AG10803 (cell line): ENCODE results near the gene LGALSL.

Experiments used
- DNase-seq: peaks from one replicate; pipeline ENCODE4 v3.0.0; 2010; ENCODE audit warnings: low read depth
- H3K4me3 ChIP-seq: 2 replicates; pipeline ENCODE4 v1.5.1; 2011; ENCODE audit warnings: mild to moderate bottlenecking, low read length, control low read depth
- CTCF ChIP-seq: conservative IDR thresholded peaks from 2 replicates; pipeline ENCODE4 v1.5.1; 2011; ENCODE audit warnings: mild to moderate bottlenecking, low read length, control low read depth, inconsistent platforms

LGALSL gene

DNA sequence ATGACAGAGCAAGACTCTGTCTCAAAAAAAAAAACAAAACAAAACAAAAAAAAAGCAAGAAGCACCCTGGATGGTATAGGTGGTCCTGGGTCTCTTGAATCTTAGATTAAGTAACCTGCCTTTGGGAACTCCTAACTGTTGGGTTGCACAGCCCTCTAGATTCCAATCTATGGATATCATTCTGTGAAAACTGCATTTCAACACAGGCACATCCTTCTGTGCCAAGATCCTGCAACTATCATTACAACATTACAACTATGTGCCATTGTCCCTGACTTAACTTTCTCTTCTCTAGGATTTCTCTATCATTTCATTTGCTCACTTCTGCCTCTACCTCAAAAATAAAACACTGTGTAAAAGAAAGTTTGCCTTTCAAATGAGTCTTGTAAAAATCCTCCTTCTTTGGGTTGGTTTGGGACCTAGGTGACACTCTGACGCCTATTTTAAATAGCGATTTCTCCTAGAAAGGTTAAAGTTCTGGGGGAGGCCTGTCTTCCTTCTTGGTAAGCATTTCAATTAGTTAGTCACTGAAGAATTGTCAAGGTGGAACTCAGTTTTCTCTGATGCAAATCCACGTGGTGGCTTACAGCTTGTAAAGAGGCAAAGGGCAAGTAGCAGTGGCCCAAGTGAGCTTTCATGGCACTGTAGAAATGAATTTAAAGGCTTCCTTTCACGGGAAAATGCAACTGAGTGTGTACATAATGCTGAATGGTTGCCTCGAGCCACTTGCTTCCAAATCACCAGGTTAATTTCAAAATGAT is 9.2 kb downstream of the LGALSL start:
- H3K4me3 ChIP-seq, result no peak overlapping the region
- DNase-seq, result peak; percentile 55
- no peak for TF ChIP-seq CTCF

- H3K4me3 ChIP-seq, result no peak overlapping the region
- DNase-seq, result peak; percentile 60
- no peak for TF ChIP-seq CTCF
These were observed 9.8 kb downstream of the LGALSL start for GRCh38 chr2:64463781-64464180.

DNA sequence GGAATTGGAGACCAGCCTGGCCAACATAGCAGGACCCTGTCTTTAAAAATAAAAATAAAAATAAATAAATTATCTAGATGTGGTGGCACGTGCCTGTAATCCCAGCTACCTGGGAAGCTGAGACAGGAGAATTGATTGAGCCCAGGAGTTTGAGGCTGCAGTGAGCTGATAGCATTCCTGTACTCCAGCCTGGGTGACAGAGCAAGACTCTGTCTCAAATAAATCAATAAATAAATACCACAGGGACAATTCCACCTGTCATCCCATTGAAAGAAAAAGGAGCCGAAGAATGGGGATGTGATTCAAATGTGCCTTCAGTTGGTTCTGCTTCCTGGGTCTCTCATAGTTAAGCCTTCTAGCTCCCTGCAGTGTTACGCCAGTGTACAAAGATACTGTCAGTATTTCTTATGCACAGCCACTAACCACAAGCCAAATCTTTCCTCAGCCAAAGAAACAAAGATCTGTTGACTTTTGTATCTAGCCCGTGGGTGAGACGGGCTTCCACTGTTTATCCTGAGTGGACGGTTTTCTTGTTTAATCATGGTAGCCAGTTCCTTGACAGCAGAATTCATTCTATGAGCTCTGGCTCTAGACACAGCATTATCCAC is 12.6 kb downstream of the LGALSL start:
- no peak for TF ChIP-seq CTCF
- H3K4me3 ChIP-seq, result no peak overlapping the region
- no peak for DNase-seq

GRCh38 chr2:64467096-64467843 is 13.3 kb downstream of the LGALSL start:
- no peak for DNase-seq
- H3K4me3 ChIP-seq, result no peak overlapping the region
- TF ChIP-seq CTCF, result no peak

- DNase-seq, result no peak
- TF ChIP-seq CTCF, result no peak
- no peak overlapping the region for H3K4me3 ChIP-seq
These were observed 15.3 kb downstream of the LGALSL start for GRCh38 chr2:64469261-64469660.

DNA sequence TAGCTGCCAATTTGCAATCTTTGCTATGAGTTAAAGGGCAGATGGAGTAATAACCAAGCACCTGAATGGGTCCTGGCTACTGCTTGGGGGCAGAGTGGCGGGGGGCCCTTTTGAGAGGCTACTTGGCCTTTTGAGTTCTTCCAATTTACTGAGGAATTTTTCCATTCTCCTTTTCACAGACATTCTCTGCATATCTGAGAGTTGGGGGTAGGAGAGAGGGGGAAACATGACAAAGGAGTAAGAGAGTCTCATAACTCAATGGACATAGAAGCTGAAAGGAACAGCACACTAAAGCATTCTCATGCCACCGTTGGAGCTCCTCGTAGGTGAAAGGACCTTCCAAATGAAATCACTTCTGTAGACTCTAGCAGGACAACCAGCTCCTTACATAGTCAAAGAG is 16.1 kb downstream of the LGALSL start:
- no peak for DNase-seq
- no peak overlapping the region for H3K4me3 ChIP-seq
- TF ChIP-seq CTCF, result no peak
